NCI-H2196 (cell line): ENCODE measurements around the gene RNF182.
"Not testable (repeated sequence)": the region's sequence is repeated elsewhere in the genome, so short reads cannot be mapped to it uniquely, and the experiment has no call there.

Source experiments
- DNase-seq: peaks from one replicate; lab custom pipeline; 2025; ENCODE audit not compliant: unreplicated experiment; lab: John Stamatoyannopoulos, UW

RNF182 gene

DNA sequence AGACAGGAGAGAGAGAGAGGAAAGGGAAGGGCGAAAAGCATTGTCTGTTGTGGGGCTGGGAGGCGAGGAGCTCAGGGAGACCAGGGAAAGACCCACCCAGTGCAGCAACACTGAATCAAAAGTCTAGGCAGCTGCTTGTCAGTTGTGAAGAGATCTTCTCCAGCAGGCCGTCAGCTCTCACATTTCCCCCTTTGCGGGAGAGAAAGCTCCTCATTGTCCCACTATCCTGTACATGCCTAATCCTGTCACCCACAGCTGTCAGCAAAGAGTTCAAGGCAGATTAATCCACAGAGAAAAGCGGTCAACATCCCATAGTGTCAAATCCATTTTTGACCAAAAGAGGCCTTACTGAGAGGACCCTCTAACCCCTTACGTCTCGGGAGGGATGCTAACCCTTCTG is 27.3 kb downstream of the RNF182 start:
- no peak for DNase-seq

DNA sequence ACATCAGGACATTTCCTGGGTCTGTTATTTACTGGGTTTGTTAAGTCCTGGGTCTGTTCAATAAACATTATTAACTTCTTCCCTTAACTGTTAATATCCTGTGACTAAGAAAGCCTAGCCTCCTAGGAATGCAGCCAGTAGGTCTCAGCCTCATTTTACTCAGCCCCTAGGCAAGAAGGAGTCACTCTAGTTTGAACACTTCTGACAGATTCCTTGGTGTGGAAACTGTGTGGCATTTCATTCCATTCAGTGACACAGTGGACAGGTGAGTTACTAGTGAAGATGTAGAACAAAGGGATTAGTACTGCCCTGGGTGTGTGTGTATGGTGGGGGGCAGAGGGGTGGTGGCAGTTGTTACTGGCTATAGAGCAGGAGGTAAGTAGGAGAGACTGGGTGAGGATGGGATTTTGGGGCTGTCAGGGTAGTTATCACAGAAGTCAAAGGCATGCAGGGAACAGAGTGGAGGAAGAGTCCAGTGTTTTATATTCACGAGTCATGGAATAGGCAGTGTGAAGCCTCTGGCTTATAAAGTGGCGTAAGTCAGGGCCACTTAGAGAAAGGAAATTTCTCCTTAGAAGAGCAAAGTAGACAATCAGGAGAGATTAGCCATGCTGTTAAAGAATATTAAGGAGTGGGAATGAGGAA is 28.4 kb downstream of the RNF182 start:
- DNase-seq: no peak

DNA sequence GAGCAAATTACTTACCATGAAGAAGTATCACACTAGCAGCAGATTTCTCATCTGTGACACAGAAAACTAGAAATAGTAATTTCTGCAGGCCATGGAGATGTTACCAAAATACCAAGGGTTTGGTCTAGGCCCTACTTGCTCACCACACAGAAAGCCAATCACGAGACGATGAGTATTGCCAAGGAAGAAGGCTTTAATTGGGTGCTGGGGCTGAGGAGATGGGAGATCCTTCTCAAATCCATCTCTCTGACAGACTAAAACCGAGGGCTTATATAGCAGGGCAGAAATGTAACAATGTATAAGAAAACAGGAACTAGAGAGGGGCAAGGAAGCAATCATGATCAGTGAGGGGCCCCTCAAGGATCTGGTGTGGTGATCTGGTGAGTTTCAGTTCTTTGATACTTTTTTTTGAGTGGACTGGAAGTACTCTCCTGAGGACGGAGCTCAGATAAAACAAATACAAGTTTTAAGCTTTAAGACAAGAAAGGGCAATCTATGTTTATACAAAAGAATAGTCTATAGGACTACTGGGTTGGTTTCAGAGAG is 40.9 kb downstream of the RNF182 start:
- DNase-seq: no peak

DNA sequence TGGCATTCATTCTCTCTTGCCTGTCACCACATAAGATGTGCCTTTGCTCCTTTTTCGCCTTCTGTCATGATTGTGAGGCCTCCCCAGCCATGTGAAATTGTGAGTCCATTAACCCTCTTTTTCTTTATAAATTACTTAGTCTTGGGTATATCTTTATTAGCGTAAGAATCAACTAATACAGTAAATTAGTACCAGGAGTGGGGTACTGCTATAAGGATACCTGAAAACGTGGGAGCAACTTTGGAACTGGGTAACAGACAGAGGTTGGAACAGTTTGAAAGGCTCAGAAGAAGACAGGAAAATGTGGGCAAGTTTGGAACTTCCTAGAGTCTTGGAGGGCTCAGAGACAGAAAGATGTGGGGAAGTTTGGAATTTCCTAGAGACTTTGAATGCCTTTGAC is 46.6 kb downstream of the RNF182 start:
- DNase-seq: no peak

DNA sequence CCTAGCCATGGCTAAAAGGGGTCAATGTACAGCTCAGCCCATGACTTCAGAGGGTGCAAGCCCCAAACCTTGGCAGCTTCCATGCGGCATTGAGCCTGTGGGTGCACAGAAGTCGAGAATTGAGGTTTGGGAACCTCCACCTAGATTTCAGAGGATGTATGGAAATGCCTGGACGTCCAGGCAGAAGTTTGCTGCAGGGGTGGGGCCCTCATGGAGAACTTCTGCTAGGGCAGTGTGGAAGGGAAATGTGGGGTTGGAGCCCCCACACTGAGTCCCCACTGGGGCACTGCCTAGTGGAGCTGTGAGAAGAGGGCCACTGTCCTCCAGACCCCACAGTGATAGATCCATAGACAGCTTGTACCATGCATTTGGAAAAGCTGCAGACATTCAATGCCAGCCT is 47.9 kb downstream of the RNF182 start:
- not testable (repeated sequence) for DNase-seq

GRCh38 chr6:13973422-13973821 is 48.7 kb downstream of the RNF182 start:
- DNase-seq: not testable (repeated sequence)

GRCh38 chr6:13978102-13978640 is 53.4 kb downstream of the RNF182 start:
- DNase-seq: no peak

- DNase-seq: no peak
These were observed 54.0 kb downstream of the RNF182 start for GRCh38 chr6:13978787-13979186.

DNA sequence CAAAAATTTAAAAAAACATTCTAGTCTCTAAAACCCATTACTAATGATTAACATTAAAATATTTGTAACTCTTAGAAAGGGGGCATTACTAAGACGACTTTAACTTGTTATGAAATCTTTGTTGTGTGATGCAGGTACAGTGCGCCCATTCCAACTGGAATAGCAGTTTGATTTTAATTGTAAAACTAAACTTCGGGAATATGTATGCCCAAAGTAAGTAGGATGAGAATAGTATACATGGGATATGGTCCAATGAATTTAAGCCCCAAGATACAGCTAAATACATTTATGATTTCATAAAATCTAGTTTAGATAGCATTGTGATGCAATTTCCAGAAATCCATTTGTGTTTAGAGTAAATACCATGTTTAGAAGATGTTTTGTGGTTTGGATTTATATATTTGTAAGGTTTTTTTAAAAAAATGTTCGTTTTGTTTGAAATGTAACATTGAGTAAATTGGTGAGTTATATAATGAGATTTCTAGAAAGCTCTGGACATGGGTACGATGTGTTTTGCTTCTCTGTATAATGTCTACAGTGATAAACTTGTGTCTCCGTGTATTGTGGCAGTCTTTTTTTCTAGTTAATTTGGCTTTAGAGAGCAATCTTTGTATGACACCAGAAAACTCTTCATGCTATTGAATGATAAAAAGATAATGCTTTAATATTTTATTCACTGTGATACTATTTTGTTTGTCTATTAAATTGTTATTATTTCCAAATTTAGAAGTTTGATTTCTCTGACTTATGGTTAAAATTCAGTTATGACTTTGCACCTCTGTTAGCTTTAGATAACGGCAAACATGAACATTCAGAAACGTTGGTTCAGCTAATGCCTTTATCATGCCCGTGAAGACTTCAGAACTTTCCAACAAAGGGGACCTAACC is 54.8 kb downstream of the RNF182 start:
- no peak for DNase-seq

GRCh38 chr6:13980534-13980933 is 55.8 kb downstream of the RNF182 start:
- no peak for DNase-seq

DNA sequence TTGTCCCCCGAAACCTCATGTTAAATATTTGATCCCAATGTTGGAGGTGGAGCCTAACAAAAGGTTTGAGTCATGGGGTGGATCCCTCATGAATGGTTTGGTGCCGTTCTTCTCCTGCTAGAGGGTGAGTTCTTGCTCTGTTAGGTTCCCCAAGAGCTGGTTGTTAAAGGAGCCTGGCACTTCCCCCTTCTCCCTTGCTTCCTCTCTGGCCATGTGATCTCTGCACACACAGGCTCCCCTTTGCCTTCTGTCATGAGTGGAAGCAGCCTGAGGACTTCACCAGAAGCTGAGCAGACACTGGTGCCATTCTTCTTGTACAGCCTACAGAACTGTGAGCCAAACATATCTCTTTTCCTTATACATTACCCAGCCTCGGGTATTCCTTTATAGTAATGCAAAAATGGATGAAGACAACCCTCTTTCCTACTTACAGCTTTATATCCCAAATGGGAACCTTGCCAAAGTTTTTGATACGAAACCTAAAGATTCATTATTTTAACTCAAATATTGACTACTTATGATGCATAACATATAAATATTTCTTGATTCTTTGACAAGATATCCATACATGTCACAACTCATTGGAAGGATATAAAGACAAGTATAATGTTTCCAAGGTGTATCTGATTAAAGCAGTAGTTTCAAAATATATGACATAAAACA is 61.0 kb downstream of the RNF182 start:
- DNase-seq: no peak

- no peak for DNase-seq
These were observed 62.1 kb downstream of the RNF182 start for GRCh38 chr6:13986700-13987399.

DNA sequence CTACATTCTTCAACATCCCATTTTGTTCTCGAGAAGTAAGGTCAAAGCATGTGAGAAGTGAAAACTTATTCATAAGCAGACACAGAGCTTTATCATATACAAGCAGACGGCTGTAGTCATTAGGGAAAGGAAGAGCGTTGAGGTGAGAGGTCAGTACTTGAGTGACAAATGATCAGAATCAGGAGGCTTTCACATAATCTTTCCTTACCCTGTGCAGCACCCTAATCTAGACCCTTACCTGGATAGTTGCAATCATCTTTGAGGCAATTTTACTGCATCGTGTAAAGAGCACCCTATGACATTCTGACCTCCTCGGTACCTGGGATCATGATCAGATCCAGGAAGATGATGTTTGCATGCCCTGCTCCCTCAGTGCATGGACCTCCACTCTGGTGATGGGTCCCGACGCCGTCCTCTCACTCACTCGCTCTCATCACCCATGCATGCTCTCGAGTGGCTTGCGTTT is 62.7 kb downstream of the RNF182 start:
- no peak for DNase-seq

GRCh38 chr6:13988049-13988738 is 63.4 kb downstream of the RNF182 start:
- DNase-seq: no peak

DNA sequence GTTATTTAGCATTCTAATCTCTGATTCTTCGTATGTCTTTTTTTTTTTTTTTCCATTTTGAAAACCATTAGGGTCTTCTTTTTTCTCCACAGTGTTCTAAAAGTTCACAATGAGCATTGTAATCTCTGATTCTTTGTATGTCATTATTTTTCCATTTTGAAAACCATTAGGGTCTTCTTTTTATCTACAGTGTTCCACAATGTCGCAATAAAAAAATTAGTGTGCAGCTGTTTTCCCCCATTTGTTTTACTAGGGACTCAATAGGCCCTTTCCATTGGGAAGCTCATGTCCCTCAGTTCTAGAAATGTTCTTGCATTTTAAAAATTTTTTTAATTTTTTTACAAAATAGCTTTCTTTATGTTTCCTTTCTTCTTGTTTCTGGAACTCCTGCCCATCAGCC is 64.2 kb downstream of the RNF182 start:
- DNase-seq: no peak

GRCh38 chr6:13989496-13990144 is 64.9 kb downstream of the RNF182 start:
- DNase-seq: no peak

- DNase-seq: no peak
These were observed 66.0 kb downstream of the RNF182 start for GRCh38 chr6:13990796-13991195.

- no peak for DNase-seq
These were observed 66.6 kb downstream of the RNF182 start for GRCh38 chr6:13991393-13991792.

- DNase-seq: no peak
These were observed 67.8 kb downstream of the RNF182 start for GRCh38 chr6:13992417-13993055.
